Measurements from ENCODE around the gene GPC6. TPM values are rescaled to one million over a fixed set of nuclear protein-coding genes. Genes with fewer than 3 reads are reported as not detected.

Gene GPC6
- polyA plus RNA-seq, 1 donor (not counting 4 experiments of a cell fraction or from before 2014, with no cell fraction given): 0.42 TPM

- H3K9ac ChIP-seq (ENCODE audit: control insufficient read depth, extremely low read depth, insufficient read depth, low read length): no peak overlapping the region
- no peaks in the 10 kb centered on the region for H3K4me1 ChIP-seq (ENCODE audit: control insufficient read depth, extremely low read depth, insufficient read depth, low read length)
- H3K9me1 ChIP-seq (ENCODE audit: control insufficient read depth, extremely low read depth, insufficient read depth, low read length): no peaks in the 10 kb centered on the region
- DNase-seq (ENCODE audit: low read depth, low spot score): no peak
- dilution Hi-C loops (cut with MboI; ENCODE audit: extremely low pct_ligation_motif_present, low sequenced_read_pairs): no loop called here
- no peak overlapping the region for H2AFZ ChIP-seq (ENCODE audit: control insufficient read depth, low read length)
- no peaks in the 10 kb centered on the region for H3K27me3 ChIP-seq (ENCODE audit: control insufficient read depth, extremely low read depth, insufficient read depth, low read length)
- no peaks in the 10 kb centered on the region for H4K20me1 ChIP-seq (ENCODE audit: control insufficient read depth, extremely low read depth, insufficient read depth, low read length)
- no peak overlapping the region for H3K27ac ChIP-seq (ENCODE audit: control insufficient read depth, insufficient read depth, low read length)
- no peak overlapping the region for H3K4me3 ChIP-seq (ENCODE audit: control insufficient read depth in 2 of 3, extremely low read depth in 1 of 3, insufficient read depth in 2 of 3, low read depth in 1 of 3, low read length in 3 of 3)
- H3K36me3 ChIP-seq (ENCODE audit: control insufficient read depth in 2 of 2, extremely low read depth in 1 of 2, insufficient read depth in 2 of 2, low read length in 2 of 2): no peaks in the 10 kb centered on the region
- H3K79me2 ChIP-seq (ENCODE audit: control insufficient read depth, insufficient read depth, low read length): no peaks in the 10 kb centered on the region
- no peak for FAIRE-seq
- H3K9me3 ChIP-seq (ENCODE audit: control insufficient read depth, low read depth, low read length): no peaks in the 10 kb centered on the region
- TF ChIP-seq EZH2 (IDR thresholded peaks at IDR 0.05; ENCODE audit: low read length): no peak
- TF ChIP-seq CTCF (optimal IDR thresholded peaks at IDR 0.05 in 1 of 3, IDR thresholded peaks at IDR 0.05 in 1 of 3, conservative IDR thresholded peaks at IDR 0.05 in 1 of 3; ENCODE audit: extremely low read depth in 1 of 3, insufficient read depth in 2 of 3, low read length in 3 of 3): no peak
- no peak overlapping the region for H3K4me2 ChIP-seq (ENCODE audit: control insufficient read depth, extremely low read depth, insufficient read depth, low read depth, low read length)
Measured at GRCh38 chr13:94088742-94089141, 862.1 kb downstream of the GPC6 start.

GRCh38 chr13:94090773-94091480, 864.3 kb downstream of the GPC6 start:
- Histone ChIP-seq H2AFZ (ENCODE audit: control insufficient read depth, low read length) (no peak overlapping the region), H3K9me1 (ENCODE audit: control insufficient read depth, extremely low read depth, insufficient read depth, low read length) (no peaks in the 10 kb centered on the region), H3K4me2 (ENCODE audit: control insufficient read depth, extremely low read depth, insufficient read depth, low read depth, low read length) (no peak overlapping the region), H3K27me3 (ENCODE audit: control insufficient read depth, extremely low read depth, insufficient read depth, low read length) (no peaks in the 10 kb centered on the region), H3K79me2 (ENCODE audit: control insufficient read depth, insufficient read depth, low read length) (no peaks in the 10 kb centered on the region), H3K9me3 (ENCODE audit: control insufficient read depth, low read depth, low read length) (no peaks in the 10 kb centered on the region), H3K4me1 (ENCODE audit: control insufficient read depth, extremely low read depth, insufficient read depth, low read length) (no peaks in the 10 kb centered on the region), H3K9ac (ENCODE audit: control insufficient read depth, extremely low read depth, insufficient read depth, low read length) (no peak overlapping the region), H3K27ac (ENCODE audit: control insufficient read depth, insufficient read depth, low read length) (no peak overlapping the region), H3K4me3 (ENCODE audit: control insufficient read depth in 2 of 3, extremely low read depth in 1 of 3, insufficient read depth in 2 of 3, low read depth in 1 of 3, low read length in 3 of 3) (no peak overlapping the region), H4K20me1 (ENCODE audit: control insufficient read depth, extremely low read depth, insufficient read depth, low read length) (no peaks in the 10 kb centered on the region), H3K36me3 (ENCODE audit: control insufficient read depth in 2 of 2, extremely low read depth in 1 of 2, insufficient read depth in 2 of 2, low read length in 2 of 2) (no peaks in the 10 kb centered on the region)
- dilution Hi-C loops (cut with MboI; ENCODE audit: extremely low pct_ligation_motif_present, low sequenced_read_pairs): no loop called here
- no peak for DNase-seq (ENCODE audit: low read depth, low spot score)
- no peak for TF ChIP-seq CTCF (optimal IDR thresholded peaks at IDR 0.05 in 1 of 3, IDR thresholded peaks at IDR 0.05 in 1 of 3, conservative IDR thresholded peaks at IDR 0.05 in 1 of 3; ENCODE audit: extremely low read depth in 1 of 3, insufficient read depth in 2 of 3, low read length in 3 of 3)
- TF ChIP-seq EZH2 (IDR thresholded peaks at IDR 0.05; ENCODE audit: low read length): no peak
- no peak for FAIRE-seq

Measured in keratinocyte (primary cell).